ENCODE measurements around the gene PITPNB. TPM values are rescaled to one million over a fixed set of nuclear protein-coding genes. Genes with fewer than 3 reads are reported as not detected.

Gene PITPNB
- total RNA-seq, 1 experiment from 2014 or later: 70.7 TPM

GRCh38 chr22:27808451-27809225 lies 110.4 kb downstream of the PITPNB start:
- Mint-ChIP-seq H3K27ac (no peak overlapping the region), H3K4me1 (peaks cover 31% of the 10 kb centered on the region), H3K36me3 (no peaks in the 10 kb centered on the region), H3K9me3 (no peaks in the 10 kb centered on the region), H3K4me3 (no peak overlapping the region), H3K27me3 (ENCODE audit: low read depth) (peaks cover 18% of the 10 kb centered on the region)
- ChIA-PET POLR2A (no interaction called here), CTCF (interaction anchor here (0.6 to 1.0 kb wide), 11 partner anchors 8 to 392 kb away, joined by 3 to 5 read pairs (median 3); no protein-coding TSS in a partner anchor)
- ATAC-seq: no peak
- TF ChIP-seq PRRX2 (CRISPR knock-in tag; IDR thresholded peaks at IDR 0.05) (no peak), GTF2I (CRISPR knock-in tag; conservative IDR thresholded peaks at IDR 0.05) (no peak), NFATC4 (CRISPR knock-in tag; IDR thresholded peaks at IDR 0.05) (no peak), ESRRA (CRISPR knock-in tag; IDR thresholded peaks at IDR 0.05; ENCODE audit: borderline replicate concordance) (no peak), GABPB1 (CRISPR knock-in tag; IDR thresholded peaks at IDR 0.05) (no peak), NR3C1 (CRISPR knock-in tag; conservative IDR thresholded peaks at IDR 0.05; ENCODE audit: low read depth) (no peak), ZNF423 (CRISPR knock-in tag; IDR thresholded peaks at IDR 0.05) (no peak), PREB (CRISPR knock-in tag; IDR thresholded peaks at IDR 0.05; ENCODE audit: borderline replicate concordance) (no peak), FOXJ3 (CRISPR knock-in tag; IDR thresholded peaks at IDR 0.05; ENCODE audit: borderline replicate concordance) (no peak), TEAD1 (CRISPR knock-in tag; IDR thresholded peaks at IDR 0.05) (no peak), ZSCAN18 (CRISPR knock-in tag; IDR thresholded peaks at IDR 0.05) (no peak), ZNF512 (CRISPR knock-in tag; IDR thresholded peaks at IDR 0.05; ENCODE audit: borderline replicate concordance) (no peak), OVOL2 (CRISPR knock-in tag; IDR thresholded peaks at IDR 0.05; ENCODE audit: borderline replicate concordance) (no peak), CTCF (IDR thresholded peaks at IDR 0.05) (no peak), JAZF1 (CRISPR knock-in tag; IDR thresholded peaks at IDR 0.05) (no peak), NFYB (CRISPR knock-in tag; conservative IDR thresholded peaks at IDR 0.05; ENCODE audit: low read depth) (no peak)
- TF ChIP-seq, protein P1, sequence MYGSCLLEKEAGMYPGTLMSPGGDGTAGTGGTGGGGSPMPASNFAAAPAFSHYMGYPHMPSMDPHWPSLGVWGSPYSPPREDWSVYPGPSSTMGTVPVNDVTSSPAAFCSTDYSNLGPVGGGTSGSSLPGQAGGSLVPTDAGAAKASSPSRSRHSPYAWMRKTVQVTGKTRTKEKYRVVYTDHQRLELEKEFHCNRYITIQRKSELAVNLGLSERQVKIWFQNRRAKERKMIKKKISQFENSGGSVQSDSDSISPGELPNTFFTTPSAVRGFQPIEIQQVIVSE (CRISPR knock-in tag; IDR thresholded peaks at IDR 0.05; ENCODE audit: borderline replicate concordance): no peak
- TF ChIP-seq, protein P2, sequence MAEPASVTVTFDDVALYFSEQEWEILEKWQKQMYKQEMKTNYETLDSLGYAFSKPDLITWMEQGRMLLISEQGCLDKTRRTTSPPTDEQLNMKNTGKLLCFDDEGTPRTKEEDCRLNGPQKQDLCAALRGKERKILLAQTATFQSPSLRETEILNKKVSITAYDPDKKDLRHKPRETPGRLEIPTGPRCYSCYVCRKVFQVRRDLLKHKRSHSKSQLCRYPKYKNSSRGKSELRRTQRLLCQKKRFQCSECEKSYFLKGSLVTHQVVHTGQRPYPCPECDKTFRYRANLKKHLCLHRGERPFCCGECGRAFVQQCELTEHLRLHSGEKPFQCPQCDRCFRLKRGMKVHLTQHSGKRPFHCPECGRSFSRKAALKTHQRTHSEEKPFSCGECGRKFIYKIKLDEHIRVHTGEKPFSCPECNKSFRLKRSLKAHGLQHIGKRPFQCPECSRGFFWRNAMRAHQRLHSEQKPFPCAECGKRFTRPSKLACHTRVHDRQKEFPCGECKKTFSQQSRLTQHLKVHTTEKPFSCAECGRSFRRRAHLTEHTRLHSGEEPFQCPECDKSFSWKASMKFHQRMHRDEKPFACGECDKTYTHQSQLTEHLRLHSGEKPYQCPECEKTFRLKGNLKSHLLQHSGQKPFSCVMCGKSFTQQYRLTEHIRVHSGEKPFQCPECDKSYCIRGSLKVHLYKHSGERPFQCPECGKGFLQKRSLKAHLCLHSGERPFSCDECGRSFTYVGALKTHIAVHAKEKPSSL (CRISPR knock-in tag; conservative IDR thresholded peaks at IDR 0.05): no peak
- TF ChIP-seq, protein P3, sequence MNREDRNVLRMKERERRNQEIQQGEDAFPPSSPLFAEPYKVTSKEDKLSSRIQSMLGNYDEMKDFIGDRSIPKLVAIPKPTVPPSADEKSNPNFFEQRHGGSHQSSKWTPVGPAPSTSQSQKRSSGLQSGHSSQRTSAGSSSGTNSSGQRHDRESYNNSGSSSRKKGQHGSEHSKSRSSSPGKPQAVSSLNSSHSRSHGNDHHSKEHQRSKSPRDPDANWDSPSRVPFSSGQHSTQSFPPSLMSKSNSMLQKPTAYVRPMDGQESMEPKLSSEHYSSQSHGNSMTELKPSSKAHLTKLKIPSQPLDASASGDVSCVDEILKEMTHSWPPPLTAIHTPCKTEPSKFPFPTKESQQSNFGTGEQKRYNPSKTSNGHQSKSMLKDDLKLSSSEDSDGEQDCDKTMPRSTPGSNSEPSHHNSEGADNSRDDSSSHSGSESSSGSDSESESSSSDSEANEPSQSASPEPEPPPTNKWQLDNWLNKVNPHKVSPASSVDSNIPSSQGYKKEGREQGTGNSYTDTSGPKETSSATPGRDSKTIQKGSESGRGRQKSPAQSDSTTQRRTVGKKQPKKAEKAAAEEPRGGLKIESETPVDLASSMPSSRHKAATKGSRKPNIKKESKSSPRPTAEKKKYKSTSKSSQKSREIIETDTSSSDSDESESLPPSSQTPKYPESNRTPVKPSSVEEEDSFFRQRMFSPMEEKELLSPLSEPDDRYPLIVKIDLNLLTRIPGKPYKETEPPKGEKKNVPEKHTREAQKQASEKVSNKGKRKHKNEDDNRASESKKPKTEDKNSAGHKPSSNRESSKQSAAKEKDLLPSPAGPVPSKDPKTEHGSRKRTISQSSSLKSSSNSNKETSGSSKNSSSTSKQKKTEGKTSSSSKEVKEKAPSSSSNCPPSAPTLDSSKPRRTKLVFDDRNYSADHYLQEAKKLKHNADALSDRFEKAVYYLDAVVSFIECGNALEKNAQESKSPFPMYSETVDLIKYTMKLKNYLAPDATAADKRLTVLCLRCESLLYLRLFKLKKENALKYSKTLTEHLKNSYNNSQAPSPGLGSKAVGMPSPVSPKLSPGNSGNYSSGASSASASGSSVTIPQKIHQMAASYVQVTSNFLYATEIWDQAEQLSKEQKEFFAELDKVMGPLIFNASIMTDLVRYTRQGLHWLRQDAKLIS (CRISPR knock-in tag; IDR thresholded peaks at IDR 0.05; ENCODE audit: borderline replicate concordance): no peak
- no peak for DNase-seq (ENCODE audit: low spot score)

Data from WTC11 (cell line).